Measurements from ENCODE around the gene POU2AF1. TPM values are rescaled to one million over a fixed set of nuclear protein-coding genes. Genes with fewer than 3 reads are reported as not detected.

Gene POU2AF1
- polyA plus RNA-seq, 2 donors, result 0.55 to 0.73 TPM

- 79 to 87% methylated on average over 21 to 22 of the region's 22 CpGs for WGBS, 2 donors
- H3K27ac ChIP-seq (ENCODE audit: low read depth in 2 of 2, low read length in 1 of 2), result no peak overlapping the region
Measured at GRCh38 chr11:111358038-111359001, 20.8 kb downstream of the POU2AF1 start.

GRCh38 chr11:111357150-111358037, 21.7 kb downstream of the POU2AF1 start:
- Histone ChIP-seq H3K27me3 (ENCODE audit: control insufficient read depth in 1 of 2, insufficient read depth in 2 of 2, low read length in 2 of 2) (no peaks in the 10 kb centered on the region), H3K4me3 (ENCODE audit: low read depth in 1 of 2, low read length in 2 of 2) (no peak overlapping the region), H3K36me3 (ENCODE audit: control insufficient read depth in 2 of 2, insufficient read depth in 2 of 2, low read length in 1 of 2) (no peaks in the 10 kb centered on the region), H3K9me3 (ENCODE audit: control insufficient read depth in 2 of 2, insufficient read depth in 1 of 2, low read depth in 1 of 2, low read length in 1 of 2) (no peaks in the 10 kb centered on the region), H3K27ac (ENCODE audit: low read depth in 2 of 2, low read length in 1 of 2) (no peak overlapping the region), H3K4me1 (ENCODE audit: control insufficient read depth in 2 of 2, insufficient read depth in 2 of 2, low read length in 1 of 2) (peaks cover 0 to 2% of the 10 kb centered on the region in 2 donors)
- 79 to 87% methylated on average over 18 of the region's 18 CpGs for whole genome bisulfite sequencing, 2 donors

More at GRCh38 chr11:111358038-111359001, 20.8 kb downstream of the POU2AF1 start:
- no peaks in the 10 kb centered on the region for H3K36me3 ChIP-seq (ENCODE audit: control insufficient read depth in 2 of 2, insufficient read depth in 2 of 2, low read length in 1 of 2)
- H3K9me3 ChIP-seq (ENCODE audit: control insufficient read depth in 2 of 2, insufficient read depth in 1 of 2, low read depth in 1 of 2, low read length in 1 of 2), result no peaks in the 10 kb centered on the region
- H3K27me3 ChIP-seq (ENCODE audit: control insufficient read depth in 1 of 2, insufficient read depth in 2 of 2, low read length in 2 of 2), result no peaks in the 10 kb centered on the region
- peaks cover 0 to 6% of the 10 kb centered on the region in 2 donors for H3K4me1 ChIP-seq (ENCODE audit: control insufficient read depth in 2 of 2, insufficient read depth in 2 of 2, low read length in 1 of 2)
- no peak overlapping the region for H3K4me3 ChIP-seq (ENCODE audit: low read depth in 1 of 2, low read length in 2 of 2)

GRCh38 chr11:111356660-111357048, 22.4 kb downstream of the POU2AF1 start:
- no peak overlapping the region for H3K27ac ChIP-seq (ENCODE audit: low read depth in 2 of 2, low read length in 1 of 2)

GRCh38 chr11:111355956-111356659, 23.0 kb downstream of the POU2AF1 start:
- no peaks in the 10 kb centered on the region for H3K27me3 ChIP-seq (ENCODE audit: control insufficient read depth in 1 of 2, insufficient read depth in 2 of 2, low read length in 2 of 2)
- H3K9me3 ChIP-seq (ENCODE audit: control insufficient read depth in 2 of 2, insufficient read depth in 1 of 2, low read depth in 1 of 2, low read length in 1 of 2), result no peaks in the 10 kb centered on the region
- no peaks in the 10 kb centered on the region for H3K36me3 ChIP-seq (ENCODE audit: control insufficient read depth in 2 of 2, insufficient read depth in 2 of 2, low read length in 1 of 2)
- 59 to 77% methylated on average over 5 of the region's 5 CpGs for WGBS, 2 donors
- H3K27ac ChIP-seq (ENCODE audit: low read depth in 2 of 2, low read length in 1 of 2), result no peak overlapping the region
- H3K4me1 ChIP-seq (ENCODE audit: control insufficient read depth in 2 of 2, insufficient read depth in 2 of 2, low read length in 1 of 2), result peaks cover 0 to 2% of the 10 kb centered on the region in 2 donors
- H3K4me3 ChIP-seq (ENCODE audit: low read depth in 1 of 2, low read length in 2 of 2), result no peak overlapping the region

More at GRCh38 chr11:111356660-111357048, 22.4 kb downstream of the POU2AF1 start:
- no peak overlapping the region for H3K4me3 ChIP-seq (ENCODE audit: low read depth in 1 of 2, low read length in 2 of 2)
- H3K9me3 ChIP-seq (ENCODE audit: control insufficient read depth in 2 of 2, insufficient read depth in 1 of 2, low read depth in 1 of 2, low read length in 1 of 2), result no peaks in the 10 kb centered on the region
- H3K36me3 ChIP-seq (ENCODE audit: control insufficient read depth in 2 of 2, insufficient read depth in 2 of 2, low read length in 1 of 2), result no peaks in the 10 kb centered on the region
- peaks cover 0 to 2% of the 10 kb centered on the region in 2 donors for H3K4me1 ChIP-seq (ENCODE audit: control insufficient read depth in 2 of 2, insufficient read depth in 2 of 2, low read length in 1 of 2)
- WGBS, 2 donors, result 79 to 85% methylated on average over 3 of the region's 3 CpGs
- H3K27me3 ChIP-seq (ENCODE audit: control insufficient read depth in 1 of 2, insufficient read depth in 2 of 2, low read length in 2 of 2), result no peaks in the 10 kb centered on the region

GRCh38 chr11:111355101-111355500, 24.0 kb downstream of the POU2AF1 start:
- Histone ChIP-seq H3K36me3 (ENCODE audit: control insufficient read depth in 2 of 2, insufficient read depth in 2 of 2, low read length in 1 of 2) (no peaks in the 10 kb centered on the region), H3K4me1 (ENCODE audit: control insufficient read depth in 2 of 2, insufficient read depth in 2 of 2, low read length in 1 of 2) (no peaks in the 10 kb centered on the region), H3K4me3 (ENCODE audit: low read depth in 1 of 2, low read length in 2 of 2) (no peak overlapping the region), H3K27me3 (ENCODE audit: control insufficient read depth in 1 of 2, insufficient read depth in 2 of 2, low read length in 2 of 2) (no peaks in the 10 kb centered on the region), H3K27ac (ENCODE audit: low read depth in 2 of 2, low read length in 1 of 2) (no peak overlapping the region), H3K9me3 (ENCODE audit: control insufficient read depth in 2 of 2, insufficient read depth in 1 of 2, low read depth in 1 of 2, low read length in 1 of 2) (no peaks in the 10 kb centered on the region)
- WGBS, 2 donors, result 87 to 88% methylated on average over 5 of the region's 5 CpGs

- Histone ChIP-seq H3K36me3 (ENCODE audit: control insufficient read depth in 2 of 2, insufficient read depth in 2 of 2, low read length in 1 of 2) (no peaks in the 10 kb centered on the region), H3K27ac (ENCODE audit: low read depth in 2 of 2, low read length in 1 of 2) (no peak overlapping the region), H3K27me3 (ENCODE audit: control insufficient read depth in 1 of 2, insufficient read depth in 2 of 2, low read length in 2 of 2) (no peaks in the 10 kb centered on the region), H3K4me1 (ENCODE audit: control insufficient read depth in 2 of 2, insufficient read depth in 2 of 2, low read length in 1 of 2) (no peaks in the 10 kb centered on the region), H3K9me3 (ENCODE audit: control insufficient read depth in 2 of 2, insufficient read depth in 1 of 2, low read depth in 1 of 2, low read length in 1 of 2) (no peaks in the 10 kb centered on the region), H3K4me3 (ENCODE audit: low read depth in 1 of 2, low read length in 2 of 2) (no peak overlapping the region)
- WGBS, 2 donors, result 85 to 93% methylated on average over 2 of the region's 2 CpGs
Measured at GRCh38 chr11:111354601-111354891, 24.5 kb downstream of the POU2AF1 start.

GRCh38 chr11:111353776-111354600, 25.1 kb downstream of the POU2AF1 start:
- no peak overlapping the region for H3K27ac ChIP-seq (ENCODE audit: low read depth in 2 of 2, low read length in 1 of 2)

GRCh38 chr11:111352935-111353710, 26.0 kb downstream of the POU2AF1 start:
- Histone ChIP-seq H3K4me3 (ENCODE audit: low read depth in 1 of 2, low read length in 2 of 2) (no peak overlapping the region), H3K4me1 (ENCODE audit: control insufficient read depth in 2 of 2, insufficient read depth in 2 of 2, low read length in 1 of 2) (no peaks in the 10 kb centered on the region), H3K9me3 (ENCODE audit: control insufficient read depth in 2 of 2, insufficient read depth in 1 of 2, low read depth in 1 of 2, low read length in 1 of 2) (no peaks in the 10 kb centered on the region), H3K27ac (ENCODE audit: low read depth in 2 of 2, low read length in 1 of 2) (no peak overlapping the region), H3K36me3 (ENCODE audit: control insufficient read depth in 2 of 2, insufficient read depth in 2 of 2, low read length in 1 of 2) (no peaks in the 10 kb centered on the region), H3K27me3 (ENCODE audit: control insufficient read depth in 1 of 2, insufficient read depth in 2 of 2, low read length in 2 of 2) (no peaks in the 10 kb centered on the region)
- WGBS, 2 donors, result 50 to 52% methylated on average over 8 of the region's 8 CpGs

More at GRCh38 chr11:111353776-111354600, 25.1 kb downstream of the POU2AF1 start:
- H3K4me3 ChIP-seq (ENCODE audit: low read depth in 1 of 2, low read length in 2 of 2), result no peak overlapping the region
- H3K36me3 ChIP-seq (ENCODE audit: control insufficient read depth in 2 of 2, insufficient read depth in 2 of 2, low read length in 1 of 2), result no peaks in the 10 kb centered on the region
- 95 to 96% methylated on average over 16 of the region's 16 CpGs for WGBS, 2 donors
- no peaks in the 10 kb centered on the region for H3K9me3 ChIP-seq (ENCODE audit: control insufficient read depth in 2 of 2, insufficient read depth in 1 of 2, low read depth in 1 of 2, low read length in 1 of 2)
- H3K27me3 ChIP-seq (ENCODE audit: control insufficient read depth in 1 of 2, insufficient read depth in 2 of 2, low read length in 2 of 2), result no peaks in the 10 kb centered on the region
- no peaks in the 10 kb centered on the region for H3K4me1 ChIP-seq (ENCODE audit: control insufficient read depth in 2 of 2, insufficient read depth in 2 of 2, low read length in 1 of 2)

All from esophagus (tissue), 2 donors.